Fibroblast of lung (primary cell): ENCODE measurements around the gene TIAM2.

Experiments used
- CTCF ChIP-seq, 2 donors: IDR thresholded peaks in 1 of 2; conservative IDR thresholded peaks in 1 of 2; 1 replicate in 1 of 2; 2 replicates in 1 of 2; pipeline ENCODE4 v1.5.1; 2011 to 2012; ENCODE audit warnings: low read length in 2 of 2, control low read depth in 1 of 2, inconsistent platforms in 1 of 2, low read depth in 1 of 2, mild to moderate bottlenecking in 1 of 2
- EZH2 ChIP-seq: IDR thresholded peaks from 2 replicates; pipeline ENCODE4 v1.5.1; 2012; ENCODE audit warnings: low read length, control low read depth, mild to moderate bottlenecking; ENCODE audit errors: missing control alignments

DNA sequence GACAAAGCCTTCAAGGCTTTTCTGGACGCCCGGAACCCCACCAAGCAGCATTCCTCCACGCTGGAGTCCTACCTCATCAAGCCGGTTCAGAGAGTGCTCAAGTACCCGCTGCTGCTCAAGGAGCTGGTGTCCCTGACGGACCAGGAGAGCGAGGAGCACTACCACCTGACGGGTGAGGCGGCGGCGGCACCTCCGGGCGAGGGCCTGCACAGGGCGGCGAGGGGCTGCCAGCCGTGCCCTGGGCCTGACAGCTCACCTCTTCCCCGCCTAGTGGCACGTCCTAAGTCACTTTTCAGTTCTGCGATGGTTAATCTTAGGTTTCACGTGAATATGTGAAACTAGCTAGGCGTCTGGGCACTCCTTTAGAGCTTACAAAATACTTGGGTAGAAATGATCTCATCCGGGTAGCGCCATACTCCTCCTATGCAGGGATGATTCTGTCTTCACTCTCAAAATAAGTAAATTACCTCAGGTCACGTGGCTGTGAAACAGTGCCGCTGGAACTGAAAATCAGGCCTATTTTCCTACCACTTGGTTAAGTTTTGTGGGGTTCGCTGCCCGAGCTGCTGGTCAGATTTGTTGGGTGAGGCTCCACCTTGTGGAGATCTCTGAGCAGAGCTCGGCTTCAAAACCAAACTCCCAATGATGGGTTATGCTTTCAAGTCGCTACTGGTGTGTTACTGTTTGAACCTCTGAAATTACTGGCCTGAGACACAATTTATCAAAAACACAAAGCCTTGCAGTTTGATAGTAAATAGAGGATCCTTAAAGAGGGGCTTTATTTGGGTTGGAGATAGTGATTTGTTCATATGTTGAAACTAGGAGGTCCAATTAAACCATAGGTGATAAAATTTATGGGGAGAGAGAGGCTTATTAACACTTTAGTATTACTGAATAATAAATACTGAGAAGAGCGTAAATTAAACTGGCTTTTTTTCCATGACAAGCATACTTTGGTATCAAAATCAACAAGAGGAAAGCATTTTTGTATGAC is 253.2 kb downstream of the TIAM2 start:
- peak; percentile 84 to 92 for TF ChIP-seq CTCF (conservative IDR thresholded peaks at IDR 0.05 in 1 of 2, IDR thresholded peaks at IDR 0.05 in 1 of 2; ENCODE audit: low read depth in 1 of 2, low read length in 2 of 2)
- TF ChIP-seq EZH2: no peak
